Mononuclear cell (primary cell): ENCODE measurements around the gene ARID1B. TPM values are rescaled to one million over a fixed set of nuclear protein-coding genes. Genes with fewer than 3 reads are reported as not detected.

Experiments
- H3K27me3 ChIP-seq: 2 replicates; pipeline ENCODE4 v1.6.0; 2011; ENCODE audit warnings: low read length, control low read depth; ENCODE audit not compliant: insufficient read depth
- H3K4me1 ChIP-seq: 2 replicates; pipeline ENCODE4 v1.5.1; 2011; ENCODE audit warnings: mild to moderate bottlenecking, low read length, control low read depth; ENCODE audit not compliant: insufficient read depth
- H3K4me3 ChIP-seq: 2 replicates; pipeline ENCODE4 v1.5.1; 2011; ENCODE audit warnings: mild to moderate bottlenecking, low read length, moderate library complexity
- H3K9me3 ChIP-seq: 2 replicates; pipeline ENCODE4 v1.5.1; 2011; ENCODE audit warnings: low read depth, mild to moderate bottlenecking, control low read depth, low read length
- total RNA-seq: library from RNA; depleted of rRNA; stranded (reverse); fragments of >200 nt; gene quantifications from one replicate; pipeline ENCODE4 v1.2.3, GENCODE V29; 2012

The ARID1B gene
- total RNA-seq, 1 donor = 107 TPM

- Histone ChIP-seq H3K4me1 (no peaks in the 10 kb centered on the region), H3K9me3 (no peaks in the 10 kb centered on the region), H3K27me3 (no peaks in the 10 kb centered on the region), H3K4me3 (no peak overlapping the region)
These were observed 429.2 kb downstream of the ARID1B start for GRCh38 chr6:157206359-157206815.

GRCh38 chr6:157207521-157208076 lies 430.4 kb downstream of the ARID1B start:
- Histone ChIP-seq H3K4me1 (no peaks in the 10 kb centered on the region), H3K9me3 (no peaks in the 10 kb centered on the region), H3K4me3 (no peak overlapping the region), H3K27me3 (no peaks in the 10 kb centered on the region)

- H3K4me3 ChIP-seq = no peak overlapping the region
- no peaks in the 10 kb centered on the region for H3K4me1 ChIP-seq
- no peaks in the 10 kb centered on the region for H3K27me3 ChIP-seq
- no peaks in the 10 kb centered on the region for H3K9me3 ChIP-seq
These were observed 432.8 kb downstream of the ARID1B start for GRCh38 chr6:157209865-157210530.

DNA sequence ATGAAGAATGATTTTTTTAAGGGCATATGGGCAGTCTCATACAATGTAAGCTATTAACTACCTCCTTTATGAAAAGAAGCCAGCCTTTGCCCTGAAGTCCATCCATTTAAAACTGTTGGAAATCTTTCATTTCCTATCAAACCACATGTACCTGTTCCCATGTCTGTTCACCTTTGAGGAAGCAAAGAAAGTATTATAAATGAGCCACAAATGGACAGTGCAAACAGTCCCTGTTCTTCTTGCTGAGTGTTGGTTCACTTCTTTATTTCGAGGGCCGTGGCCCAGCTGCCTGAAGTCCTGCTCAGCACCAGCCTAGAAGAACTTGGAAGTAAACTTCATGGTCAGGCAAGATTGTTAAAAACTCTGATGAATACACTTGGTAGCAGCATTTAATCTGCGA lies 433.8 kb downstream of the ARID1B start:
- Histone ChIP-seq H3K4me1 (no peaks in the 10 kb centered on the region), H3K4me3 (no peak overlapping the region), H3K27me3 (no peaks in the 10 kb centered on the region), H3K9me3 (no peaks in the 10 kb centered on the region)

DNA sequence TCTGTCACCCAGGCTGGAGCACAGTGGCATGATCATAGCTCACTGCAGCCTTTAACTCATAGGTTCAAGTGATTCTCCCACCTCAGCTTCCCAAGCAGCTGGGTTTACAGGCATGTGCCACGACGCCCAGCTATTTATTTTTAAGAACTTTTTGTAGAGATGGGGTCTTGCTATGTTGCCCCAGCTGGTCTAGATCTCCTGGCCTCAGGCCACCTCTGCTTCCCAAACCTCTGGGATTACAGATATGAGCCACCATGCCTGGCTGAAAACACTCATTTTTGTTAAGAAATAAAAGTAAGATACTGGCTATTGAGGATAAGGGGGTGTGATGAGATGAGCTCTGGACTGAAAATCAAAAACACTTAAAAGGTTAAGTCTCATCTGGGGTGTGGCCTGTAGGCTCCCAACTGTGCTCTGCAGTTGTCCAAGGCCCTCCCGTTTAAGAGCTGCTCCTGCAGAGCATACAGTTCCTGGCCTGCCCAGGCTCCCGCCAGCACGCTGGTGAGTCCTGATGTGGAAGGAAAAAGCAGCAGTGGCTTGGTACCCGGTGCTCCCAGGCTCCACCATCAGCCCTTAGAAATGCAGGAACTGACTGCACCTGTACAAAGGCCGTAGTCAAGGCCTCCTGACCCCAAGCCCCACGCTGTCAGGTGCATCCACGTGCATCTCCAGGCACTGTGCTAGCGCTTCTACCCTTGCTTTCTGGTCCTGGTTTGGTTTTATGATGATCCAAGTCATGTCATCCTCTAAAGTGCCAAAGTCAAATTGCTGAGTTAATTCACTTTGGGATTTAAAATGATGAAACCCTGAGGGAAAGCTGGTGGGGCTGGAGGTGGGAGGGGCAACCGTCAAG lies 434.7 kb downstream of the ARID1B start:
- Histone ChIP-seq H3K4me3 (no peak overlapping the region), H3K4me1 (no peaks in the 10 kb centered on the region), H3K9me3 (no peaks in the 10 kb centered on the region), H3K27me3 (no peaks in the 10 kb centered on the region)

- Histone ChIP-seq H3K9me3 (no peaks in the 10 kb centered on the region), H3K4me3 (no peak overlapping the region), H3K27me3 (no peaks in the 10 kb centered on the region), H3K4me1 (no peaks in the 10 kb centered on the region)
These were observed 436.2 kb downstream of the ARID1B start for GRCh38 chr6:157213426-157213825.

- Histone ChIP-seq H3K27me3 (no peaks in the 10 kb centered on the region), H3K4me1 (no peaks in the 10 kb centered on the region), H3K9me3 (no peaks in the 10 kb centered on the region), H3K4me3 (no peak overlapping the region)
These were observed 436.9 kb downstream of the ARID1B start for GRCh38 chr6:157213907-157214565.

DNA sequence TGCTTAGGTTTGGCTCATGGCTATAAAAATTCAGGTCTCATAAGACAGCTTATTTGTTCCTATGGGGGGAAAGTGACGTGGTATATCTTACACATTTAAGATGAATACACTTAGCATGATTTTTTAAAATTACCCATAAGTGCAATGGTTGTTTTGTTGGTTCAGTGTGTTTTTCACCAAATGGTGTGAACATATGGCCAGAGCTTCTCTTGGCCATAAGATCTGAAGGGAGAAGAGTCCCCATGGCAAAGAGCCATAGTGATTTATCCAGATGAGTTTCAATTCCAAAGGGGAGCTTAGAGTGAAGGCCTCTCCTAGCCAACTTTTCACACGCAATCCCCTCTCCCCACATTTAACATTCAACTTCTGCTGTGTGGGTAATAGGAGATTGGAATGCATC lies 438.5 kb downstream of the ARID1B start:
- no peaks in the 10 kb centered on the region for H3K9me3 ChIP-seq
- peaks cover 3% of the 10 kb centered on the region for H3K4me1 ChIP-seq
- no peaks in the 10 kb centered on the region for H3K27me3 ChIP-seq
- H3K4me3 ChIP-seq = no peak overlapping the region

- no peak overlapping the region for H3K4me3 ChIP-seq
- H3K27me3 ChIP-seq = no peaks in the 10 kb centered on the region
- H3K4me1 ChIP-seq = peaks cover 8% of the 10 kb centered on the region
- no peaks in the 10 kb centered on the region for H3K9me3 ChIP-seq
These were observed 439.4 kb downstream of the ARID1B start for GRCh38 chr6:157216570-157216969.

DNA sequence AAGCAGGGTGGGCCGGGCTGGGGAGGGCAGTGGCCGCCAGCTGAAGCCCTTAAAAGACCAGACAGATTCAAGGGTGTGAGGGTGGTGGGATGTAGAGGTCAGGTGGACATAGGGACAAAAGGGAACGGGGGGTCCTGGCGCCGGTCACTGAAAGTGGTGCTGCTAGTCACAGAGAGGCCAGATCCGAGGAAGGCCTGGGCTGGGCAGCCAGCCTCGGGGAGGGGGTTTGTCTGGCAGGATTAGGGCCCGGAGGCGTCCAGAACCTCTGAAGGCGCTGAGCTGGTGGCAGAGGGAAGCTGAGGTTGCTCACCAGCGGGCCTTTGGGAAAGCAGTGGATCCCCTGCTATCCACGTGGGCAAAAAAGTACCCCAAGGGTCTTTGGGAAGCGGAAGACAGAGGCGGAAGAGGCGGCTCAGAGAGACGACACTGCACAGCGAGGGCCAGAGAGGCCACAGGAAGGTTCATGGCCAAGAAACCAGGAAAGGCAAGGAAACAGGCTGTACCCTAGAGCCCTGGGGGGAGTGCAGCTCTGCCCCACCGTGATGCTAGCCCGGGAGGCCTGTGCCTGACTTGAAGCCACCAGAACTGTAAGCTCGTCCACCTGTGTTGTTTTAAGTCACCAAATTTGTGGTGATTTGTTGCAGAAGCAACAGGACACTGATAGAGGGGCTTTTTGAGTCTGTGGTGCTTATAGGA lies 440.2 kb downstream of the ARID1B start:
- peaks cover 16% of the 10 kb centered on the region for H3K4me1 ChIP-seq
- H3K9me3 ChIP-seq = no peaks in the 10 kb centered on the region
- H3K4me3 ChIP-seq = no peak overlapping the region
- H3K27me3 ChIP-seq = no peaks in the 10 kb centered on the region

- peaks cover 22% of the 10 kb centered on the region for H3K4me1 ChIP-seq
- no peaks in the 10 kb centered on the region for H3K27me3 ChIP-seq
- no peaks in the 10 kb centered on the region for H3K9me3 ChIP-seq
- H3K4me3 ChIP-seq = no peak overlapping the region
These were observed 440.8 kb downstream of the ARID1B start for GRCh38 chr6:157217894-157218370.

DNA sequence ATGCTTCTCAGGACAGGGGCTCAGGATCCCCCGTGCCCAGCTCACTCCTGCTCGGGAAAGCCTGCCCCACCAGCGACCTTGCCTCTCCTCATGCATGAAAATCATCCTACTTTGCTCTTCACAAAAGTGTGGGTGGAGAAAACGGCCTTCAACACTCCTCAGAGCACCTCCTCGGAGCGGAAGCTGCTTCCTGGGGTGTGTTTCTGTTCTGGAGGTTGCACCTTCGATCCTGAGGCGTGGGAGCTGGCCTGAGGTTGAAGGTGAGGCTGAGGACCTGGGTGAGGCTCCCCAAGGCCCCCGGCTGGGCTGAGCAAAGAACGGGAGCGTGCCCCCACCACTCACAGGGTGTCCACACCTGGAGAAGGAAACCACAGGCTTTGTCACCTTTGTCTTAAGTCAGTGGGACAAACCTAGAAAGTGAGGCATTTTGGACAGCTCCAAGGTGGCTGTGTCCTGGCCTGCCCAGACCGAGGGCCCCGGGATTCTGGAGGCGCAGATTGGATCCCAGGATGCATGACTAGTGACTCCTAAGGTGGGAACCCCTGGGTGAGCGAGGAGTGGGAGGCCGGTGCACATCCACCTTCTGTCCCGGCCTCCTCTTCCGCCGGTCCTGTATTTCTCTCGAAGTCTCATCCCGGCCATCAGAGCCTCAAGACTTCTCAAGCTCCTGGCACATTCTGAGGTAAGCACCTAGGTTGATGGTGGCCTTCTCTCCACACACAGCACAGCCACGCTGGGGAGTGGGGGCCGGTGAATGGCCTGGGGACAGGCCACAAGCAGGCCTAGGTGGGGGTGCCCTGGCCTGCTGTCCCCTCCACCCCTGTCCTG lies 441.4 kb downstream of the ARID1B start:
- Histone ChIP-seq H3K4me3 (no peak overlapping the region), H3K27me3 (no peaks in the 10 kb centered on the region), H3K4me1 (peaks cover 28% of the 10 kb centered on the region), H3K9me3 (no peaks in the 10 kb centered on the region)

DNA sequence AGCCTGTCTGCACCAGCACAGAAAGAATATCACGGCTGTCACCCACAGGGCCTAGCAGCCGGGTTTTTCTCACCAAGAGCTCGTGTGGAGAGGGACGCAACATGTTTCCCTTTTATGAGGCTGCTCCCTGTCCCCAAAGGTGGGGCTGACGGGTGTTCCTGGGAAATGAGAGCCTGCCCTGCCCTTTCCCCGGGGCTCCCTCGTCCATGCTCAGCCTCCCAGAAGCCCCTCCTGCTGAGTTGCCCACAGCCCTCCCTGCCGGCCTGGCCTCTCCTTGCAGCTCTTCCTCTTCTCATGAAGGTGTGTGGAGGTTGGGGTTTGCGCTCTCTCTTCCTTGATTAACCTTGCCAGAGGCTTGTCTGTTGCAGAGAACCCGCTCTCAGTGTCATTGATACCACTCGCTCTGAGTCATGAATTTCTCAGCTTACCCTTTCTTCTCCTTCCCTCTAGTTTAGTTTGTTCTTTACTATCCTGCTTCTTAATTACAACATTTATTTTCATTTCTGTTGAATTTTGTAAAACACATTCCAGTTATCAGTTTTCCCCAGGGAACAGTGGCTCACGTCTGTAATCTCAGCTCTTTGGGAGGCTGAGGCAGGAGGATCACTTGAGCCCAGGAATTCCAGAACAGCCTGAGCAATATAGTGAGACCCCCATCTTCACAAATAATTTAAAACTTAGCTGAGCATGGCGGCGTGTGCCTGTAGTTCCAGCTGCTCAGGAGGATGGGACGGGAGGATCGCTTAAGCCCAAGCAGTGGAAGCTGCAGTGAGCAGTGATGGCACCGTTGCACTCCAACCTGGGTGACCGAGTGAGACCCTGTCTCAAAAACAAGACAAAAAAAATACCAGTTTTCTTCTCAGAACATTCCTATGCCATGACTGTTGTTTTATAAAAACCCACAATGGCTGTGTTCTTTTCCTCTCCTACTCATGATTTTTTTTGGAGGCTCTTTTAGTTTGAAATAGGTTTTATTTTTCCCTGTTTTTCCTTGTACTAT lies 442.3 kb downstream of the ARID1B start:
- Histone ChIP-seq H3K9me3 (no peaks in the 10 kb centered on the region), H3K4me3 (no peak overlapping the region), H3K27me3 (no peaks in the 10 kb centered on the region), H3K4me1 (peaks cover 35% of the 10 kb centered on the region)
